Psoas muscle (tissue), 8 donors: ENCODE measurements around the gene NHLRC2. TPM values are rescaled to one million over a fixed set of nuclear protein-coding genes. Genes with fewer than 3 reads are reported as not detected.

ENCODE experiments used
- ATAC-seq, 4 donors: fragments of 200-7000 bp; cut with Tn5 transposase; one replicate each; pipeline ENCODE4 v1.9.1; 2020; ENCODE audit warnings: moderate library complexity in 3 of 4, mild to moderate bottlenecking in 2 of 4
- DNase-seq, 2 donors: peaks; one replicate each; pipeline ENCODE4 v3.0.0-alpha.2; 2020
- H3K27ac ChIP-seq: fragments of 200-600 bp; one replicate; pipeline ENCODE4 v1.8.0; 2022
- H3K27me3 ChIP-seq, 3 donors: fragments of 200-600 bp in 1 of 3; one replicate each; pipeline versions ENCODE4 v1.6.1 to v1.8.0; 2013 to 2022; ENCODE audit warnings: low read length in 2 of 3, mild to moderate bottlenecking in 2 of 3, moderate library complexity in 1 of 3; ENCODE audit not compliant: insufficient read depth in 3 of 3
- H3K36me3 ChIP-seq, 2 donors: fragments of 200-600 bp in 1 of 2; one replicate each; pipeline versions ENCODE4 v1.6.1 to v1.8.0; 2013 to 2022; ENCODE audit warnings: low read depth in 1 of 2, mild to moderate bottlenecking in 1 of 2, moderate library complexity in 1 of 2; ENCODE audit not compliant: insufficient read depth in 1 of 2
- H3K4me1 ChIP-seq: fragments of 200-600 bp; one replicate; pipeline ENCODE4 v1.8.0; 2022
- H3K4me3 ChIP-seq: fragments of 200-600 bp; one replicate; pipeline ENCODE4 v1.8.0; 2022; ENCODE audit warnings: mild to moderate bottlenecking
- H3K9me3 ChIP-seq: fragments of 200-600 bp; one replicate; pipeline ENCODE4 v1.8.0; 2022
- WGBS, 3 donors: extraction: QIAGEN DNeasy Blood & Tissue Kit; methylation state at CpG; one replicate each; pipeline versions ENCODE4 v1.1.6 to v1.1.7; 2013; 5-methylcytosine and 5-hydroxymethylcytosine counted together
- intact Hi-C, 2 donors: fragments of 100-400 bp; cut with DNase I; formaldehyde crosslinking; loops; one replicate each; pipeline versions ENCODE4 v1.11.0 to v1.14.2; 2022
- polyA plus RNA-seq, 3 donors: library from polyadenylated mRNA; stranded (reverse); fragments of 200-250 nt; gene quantifications; one replicate each; pipeline ENCODE4 v1.2.3, GENCODE V29; 2013
- total RNA-seq, 4 donors: library from RNA; stranded (reverse); fragmentation: NEBNext Ultra II Directional in 2 of 4; extraction: Animal tissue kit (Norgen Biotek cat#: 25700) in 2 of 4; gene quantifications; one replicate each; pipeline versions ENCODE4 v1.2.1 to v1.2.4, GENCODE V29; 2021 to 2023
- TF ChIP-seq, protein P1 (sequence below): fragments of 200-600 bp; IDR thresholded peaks from one replicate; pipeline ENCODE4 v1.8.0; 2022; ENCODE audit warnings: antibody characterized with exemption
- donor health status: healthy with polysubstance abuse.
- donor health status: DM: no; HTN: no; CAD: no; lungs with moderate emphysema.
- donor health status: Bipolar disorder and iron deficiency.
- donor health status: healthy.
- donor health status: DM: yes; HTN: yes; CAD: no.
- donor health status: DM: no; HTN: no; CAD: no.
- donor health status: DM: no; HTN: no; CAD: no.
- donor health status: DM: yes; HTN: yes; CAD: no.

Gene NHLRC2
- total and polyA plus RNA-seq, 7 donors, result 3.8 to 30.0 (median 24.6) TPM

DNA sequence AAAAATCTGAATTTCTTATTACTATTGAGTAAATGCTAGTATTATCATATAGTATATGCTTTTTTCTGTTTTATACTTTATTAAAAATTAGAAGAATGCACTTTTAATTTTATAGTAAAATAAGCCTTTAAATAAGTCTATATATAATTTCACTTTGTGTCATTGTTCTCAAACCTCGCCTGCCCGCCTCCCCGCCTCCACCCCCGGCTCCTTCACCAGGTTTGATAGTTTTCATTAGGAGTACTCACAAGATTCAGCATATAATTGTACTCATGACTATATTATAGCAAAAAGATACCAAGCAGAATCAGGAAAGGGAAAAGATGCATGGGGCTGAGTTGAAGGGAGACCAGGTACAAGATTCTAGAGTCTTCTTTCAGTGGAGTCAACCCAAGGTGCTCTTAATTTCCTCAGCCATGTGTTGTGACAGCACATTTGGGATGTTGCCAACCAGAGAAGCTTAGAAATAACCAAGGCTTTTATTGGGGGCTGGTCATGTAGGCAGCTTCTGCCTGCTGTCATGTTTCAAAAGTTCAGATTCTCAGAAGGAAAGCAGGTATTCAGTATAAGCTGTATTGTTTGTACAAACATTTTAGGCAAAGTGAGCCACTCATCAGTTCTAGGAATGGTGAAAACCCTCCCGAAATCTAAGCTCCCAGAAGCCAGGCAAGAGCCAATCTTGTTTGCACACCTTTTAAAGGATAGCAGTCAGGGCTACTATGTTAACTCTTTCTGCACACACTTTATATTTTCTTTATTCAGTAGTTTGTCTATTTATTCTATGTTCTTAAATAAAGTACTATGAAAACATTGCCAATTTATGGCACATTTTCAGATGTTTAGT is 12.3 kb downstream of the NHLRC2 start:
- ATAC-seq, result no peak
- intact Hi-C loops, result no loop called here
- TF ChIP-seq, protein P1, sequence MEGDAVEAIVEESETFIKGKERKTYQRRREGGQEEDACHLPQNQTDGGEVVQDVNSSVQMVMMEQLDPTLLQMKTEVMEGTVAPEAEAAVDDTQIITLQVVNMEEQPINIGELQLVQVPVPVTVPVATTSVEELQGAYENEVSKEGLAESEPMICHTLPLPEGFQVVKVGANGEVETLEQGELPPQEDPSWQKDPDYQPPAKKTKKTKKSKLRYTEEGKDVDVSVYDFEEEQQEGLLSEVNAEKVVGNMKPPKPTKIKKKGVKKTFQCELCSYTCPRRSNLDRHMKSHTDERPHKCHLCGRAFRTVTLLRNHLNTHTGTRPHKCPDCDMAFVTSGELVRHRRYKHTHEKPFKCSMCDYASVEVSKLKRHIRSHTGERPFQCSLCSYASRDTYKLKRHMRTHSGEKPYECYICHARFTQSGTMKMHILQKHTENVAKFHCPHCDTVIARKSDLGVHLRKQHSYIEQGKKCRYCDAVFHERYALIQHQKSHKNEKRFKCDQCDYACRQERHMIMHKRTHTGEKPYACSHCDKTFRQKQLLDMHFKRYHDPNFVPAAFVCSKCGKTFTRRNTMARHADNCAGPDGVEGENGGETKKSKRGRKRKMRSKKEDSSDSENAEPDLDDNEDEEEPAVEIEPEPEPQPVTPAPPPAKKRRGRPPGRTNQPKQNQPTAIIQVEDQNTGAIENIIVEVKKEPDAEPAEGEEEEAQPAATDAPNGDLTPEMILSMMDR, result no peak

DNA sequence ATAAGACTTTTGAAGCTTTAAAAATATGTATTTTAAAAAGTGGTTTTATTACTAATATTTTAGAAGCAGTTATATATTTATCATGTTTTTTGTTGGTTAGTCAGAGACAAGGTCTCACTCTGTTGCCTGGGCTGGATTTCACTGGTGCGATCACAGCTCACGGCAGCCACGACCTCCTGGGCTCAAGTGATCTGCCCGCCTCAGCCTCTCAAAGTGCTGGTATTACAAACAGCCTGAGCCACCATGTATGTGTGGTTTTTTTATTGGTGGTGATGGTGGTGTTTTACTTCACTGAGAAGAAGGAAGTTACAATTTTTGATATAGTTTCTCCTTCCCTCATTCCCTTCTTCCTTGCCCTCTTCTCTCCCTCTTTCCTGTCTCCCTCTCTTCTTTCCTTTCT is 13.4 kb downstream of the NHLRC2 start:
- intact Hi-C loops, result no loop called here
- Histone ChIP-seq H3K9me3 (peaks cover 10% of the 10 kb centered on the region), H3K4me1 (peaks cover 13% of the 10 kb centered on the region), H3K36me3 (peaks cover 0 to 14% of the 10 kb centered on the region in 2 donors), H3K27me3 (no peaks in the 10 kb centered on the region), H3K4me3 (no peak overlapping the region), H3K27ac (no peak overlapping the region)
- no peak for ATAC-seq
- DNase-seq, result no peak
- TF ChIP-seq, protein P1, result no peak
- WGBS, 3 donors, result 91 to 97% (median 95%) methylated on average over 4 of the region's 4 CpGs

More for the DNA sequence above, 12.3 kb downstream of the NHLRC2 start:
- no peak overlapping the region for H3K27ac ChIP-seq
- 91 to 95% (median 93%) methylated on average over 5 of the region's 5 CpGs for WGBS, 3 donors
- H3K27me3 ChIP-seq, result no peaks in the 10 kb centered on the region
- H3K36me3 ChIP-seq, result peaks cover 0 to 18% of the 10 kb centered on the region in 2 donors
- H3K4me3 ChIP-seq, result no peak overlapping the region
- peaks cover 13% of the 10 kb centered on the region for H3K4me1 ChIP-seq
- H3K9me3 ChIP-seq, result no peaks in the 10 kb centered on the region
- no peak for DNase-seq

DNA sequence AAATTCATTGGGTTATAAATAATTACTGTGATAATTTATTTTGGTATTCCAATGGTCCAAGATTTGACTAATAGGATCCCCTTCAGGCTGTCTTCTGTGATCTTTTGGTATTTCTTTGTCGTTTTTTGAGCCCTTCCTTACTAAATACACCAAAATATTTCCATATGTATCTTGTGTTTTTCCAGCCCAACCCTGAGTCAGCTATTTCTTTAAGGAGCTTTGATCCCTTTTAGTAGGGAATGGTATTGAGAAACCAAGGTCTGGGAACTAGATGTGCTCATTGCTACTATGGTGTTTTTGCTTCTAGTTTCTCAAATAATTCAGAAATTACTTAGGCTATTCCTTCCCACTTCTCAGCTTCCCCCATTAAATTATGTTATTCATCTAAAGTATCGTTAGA is 15.3 kb downstream of the NHLRC2 start:
- no peak for DNase-seq
- peaks cover 10% of the 10 kb centered on the region for H3K9me3 ChIP-seq
- H3K27me3 ChIP-seq, result no peaks in the 10 kb centered on the region
- H3K27ac ChIP-seq, result no peak overlapping the region
- no peak overlapping the region for H3K4me3 ChIP-seq
- intact Hi-C loops, result no loop called here
- TF ChIP-seq, protein P1, result no peak
- peaks cover 13% of the 10 kb centered on the region for H3K4me1 ChIP-seq
- H3K36me3 ChIP-seq, result peaks cover 0 to 3% of the 10 kb centered on the region in 2 donors
- 77 to 93% (median 93%) methylated on average over 2 of the region's 2 CpGs for WGBS, 3 donors
- no peak for ATAC-seq

DNA sequence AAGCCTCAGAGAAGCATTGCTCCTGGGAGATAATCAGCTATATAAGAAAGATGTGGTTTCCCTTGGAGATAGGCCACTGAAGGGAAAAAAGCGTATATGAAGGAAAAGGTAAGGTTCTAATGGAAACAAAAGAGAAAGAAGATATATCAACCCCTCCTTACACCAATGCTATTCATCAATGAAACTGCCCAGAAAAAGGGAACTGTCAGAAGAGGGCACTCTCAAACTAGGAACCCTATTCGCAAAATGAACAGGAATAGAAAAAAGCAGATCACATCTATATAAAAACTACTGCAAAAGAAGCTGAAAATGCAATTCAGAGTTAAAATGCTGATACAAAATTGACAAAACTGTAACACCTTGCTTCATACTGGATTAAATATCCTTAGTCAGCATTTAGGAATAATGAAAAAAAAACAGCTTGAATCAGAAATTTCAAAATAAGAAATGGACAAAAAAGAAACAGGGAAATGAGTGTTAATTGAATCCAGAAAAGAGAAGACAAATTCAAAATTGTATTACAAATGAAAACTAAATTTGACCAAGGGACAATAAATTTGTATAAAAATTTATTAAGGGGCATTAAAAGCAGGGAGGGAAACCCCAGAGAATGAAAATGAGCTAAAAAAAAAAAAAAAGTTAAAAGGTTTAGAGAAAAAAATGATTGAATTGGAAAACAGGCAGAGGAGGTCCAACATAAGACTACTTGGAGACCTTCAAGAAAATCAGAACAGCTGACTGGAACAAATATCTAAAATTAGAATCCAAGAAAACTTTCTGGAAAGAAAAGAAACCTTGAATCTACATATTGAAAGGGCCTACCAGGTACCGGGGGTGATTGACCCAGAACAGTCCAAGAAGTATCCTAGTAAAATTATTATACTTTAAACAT is 17.9 kb downstream of the NHLRC2 start:
- Histone ChIP-seq H3K4me3 (no peak overlapping the region), H3K9me3 (peaks cover 10% of the 10 kb centered on the region), H3K4me1 (no peaks in the 10 kb centered on the region), H3K36me3 (peaks cover 0 to 12% of the 10 kb centered on the region in 2 donors), H3K27me3 (no peaks in the 10 kb centered on the region), H3K27ac (no peak overlapping the region)
- DNase-seq (no peak), ATAC-seq (no peak)
- 97 to 98% (median 97%) methylated on average over 3 of the region's 3 CpGs for WGBS, 3 donors
- intact Hi-C loops, result no loop called here
- TF ChIP-seq, protein P1, result no peak
